Retinal pigment epithelial cell (primary cell): ENCODE results near the gene DDA1.

Experiments used
- DNase-seq: peaks from one replicate; pipeline ENCODE4 v3.0.0-alpha.2; 2010; ENCODE audit warnings: low read depth
- H3K4me3 ChIP-seq: 2 replicates; pipeline ENCODE4 v1.5.1; 2011; ENCODE audit warnings: mild to moderate bottlenecking, low read length, control low read depth, moderate library complexity
- TF ChIP-seq, protein P1 (sequence below): conservative IDR thresholded peaks from 2 replicates; pipeline ENCODE4 v1.5.1; 2011; ENCODE audit warnings: low read depth, low read length, control low read depth, inconsistent platforms

Gene DDA1

DNA sequence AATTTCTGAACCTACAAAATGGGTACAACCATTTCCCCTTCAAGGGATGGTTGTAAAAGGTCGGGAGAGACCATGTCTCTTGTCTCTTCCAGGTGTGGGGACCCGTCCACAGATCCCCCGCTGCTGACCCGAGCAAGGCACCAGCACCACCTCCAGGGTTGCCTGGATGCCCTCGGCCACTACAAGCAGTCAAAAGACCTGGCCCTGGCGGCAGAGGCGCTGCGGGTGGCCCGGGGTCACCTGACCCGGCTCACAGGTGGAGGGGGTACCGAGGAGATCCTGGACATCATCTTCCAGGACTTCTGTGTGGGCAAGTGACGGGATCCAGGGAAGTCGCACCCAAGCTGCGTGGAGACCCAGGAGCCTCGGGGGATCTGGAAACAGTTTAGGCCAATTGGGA lies 32.0 kb downstream of the DDA1 start:
- H3K4me3 ChIP-seq = no peak overlapping the region
- TF ChIP-seq, protein P1, sequence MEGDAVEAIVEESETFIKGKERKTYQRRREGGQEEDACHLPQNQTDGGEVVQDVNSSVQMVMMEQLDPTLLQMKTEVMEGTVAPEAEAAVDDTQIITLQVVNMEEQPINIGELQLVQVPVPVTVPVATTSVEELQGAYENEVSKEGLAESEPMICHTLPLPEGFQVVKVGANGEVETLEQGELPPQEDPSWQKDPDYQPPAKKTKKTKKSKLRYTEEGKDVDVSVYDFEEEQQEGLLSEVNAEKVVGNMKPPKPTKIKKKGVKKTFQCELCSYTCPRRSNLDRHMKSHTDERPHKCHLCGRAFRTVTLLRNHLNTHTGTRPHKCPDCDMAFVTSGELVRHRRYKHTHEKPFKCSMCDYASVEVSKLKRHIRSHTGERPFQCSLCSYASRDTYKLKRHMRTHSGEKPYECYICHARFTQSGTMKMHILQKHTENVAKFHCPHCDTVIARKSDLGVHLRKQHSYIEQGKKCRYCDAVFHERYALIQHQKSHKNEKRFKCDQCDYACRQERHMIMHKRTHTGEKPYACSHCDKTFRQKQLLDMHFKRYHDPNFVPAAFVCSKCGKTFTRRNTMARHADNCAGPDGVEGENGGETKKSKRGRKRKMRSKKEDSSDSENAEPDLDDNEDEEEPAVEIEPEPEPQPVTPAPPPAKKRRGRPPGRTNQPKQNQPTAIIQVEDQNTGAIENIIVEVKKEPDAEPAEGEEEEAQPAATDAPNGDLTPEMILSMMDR = no peak
- no peak for DNase-seq

DNA sequence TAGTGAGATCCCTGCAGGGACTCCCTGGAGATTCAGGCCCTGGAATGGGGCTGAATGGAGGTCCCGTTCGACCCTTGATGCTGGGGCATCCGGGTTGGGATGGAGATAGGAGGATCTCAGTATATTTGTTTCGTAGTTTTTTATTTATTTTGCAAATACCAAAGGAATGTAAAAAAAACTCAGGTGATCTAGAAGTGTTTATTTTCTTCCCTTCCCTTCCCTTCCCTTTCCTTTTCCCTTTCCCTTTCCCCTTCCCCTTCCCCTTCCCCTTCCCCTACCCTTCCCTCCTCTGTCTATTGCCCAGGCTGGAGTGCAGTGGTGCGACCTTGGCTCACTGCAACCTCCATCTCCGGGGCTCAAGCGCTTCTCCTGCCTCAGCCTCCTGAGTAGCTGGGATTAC lies 32.5 kb downstream of the DDA1 start:
- DNase-seq = no peak
- TF ChIP-seq, protein P1 = no peak
- no peak overlapping the region for H3K4me3 ChIP-seq

- no peak overlapping the region for H3K4me3 ChIP-seq
Measured at GRCh38 chr19:17346109-17346671, 36.8 kb downstream of the DDA1 start.

DNA sequence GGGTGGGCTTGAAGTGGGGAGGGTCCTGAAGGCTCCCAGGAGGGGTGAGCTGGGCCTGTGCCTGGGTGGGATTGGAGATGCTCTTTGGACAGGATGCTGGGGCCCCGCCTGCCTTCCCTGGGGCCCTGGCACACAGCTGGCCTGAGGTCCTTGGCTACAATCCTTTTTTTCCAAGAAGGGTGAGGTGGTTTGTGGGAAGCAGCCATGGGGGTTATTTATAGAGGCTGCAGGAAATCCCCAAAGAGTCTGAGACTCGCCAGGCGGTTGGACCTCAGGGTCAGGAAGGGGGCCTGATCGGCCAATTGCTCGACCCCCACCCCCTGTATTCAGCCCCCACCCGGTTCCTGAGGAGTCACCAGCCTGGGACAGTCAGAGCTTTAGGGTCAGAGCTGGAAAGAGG lies 38.0 kb downstream of the DDA1 start:
- TF ChIP-seq, protein P1 = no peak
- DNase-seq = no peak
- H3K4me3 ChIP-seq = no peak overlapping the region

More at GRCh38 chr19:17346109-17346671, 36.8 kb downstream of the DDA1 start:
- TF ChIP-seq, protein P1 = peak; percentile 86
- no peak for DNase-seq

GRCh38 chr19:17347877-17348276 lies 38.5 kb downstream of the DDA1 start:
- TF ChIP-seq, protein P1 = no peak
- no peak for DNase-seq
- H3K4me3 ChIP-seq = no peak overlapping the region

GRCh38 chr19:17348700-17349099 lies 39.3 kb downstream of the DDA1 start:
- H3K4me3 ChIP-seq = peak overlapping the region; percentile 12
- TF ChIP-seq, protein P1 = no peak
- DNase-seq = no peak

DNA sequence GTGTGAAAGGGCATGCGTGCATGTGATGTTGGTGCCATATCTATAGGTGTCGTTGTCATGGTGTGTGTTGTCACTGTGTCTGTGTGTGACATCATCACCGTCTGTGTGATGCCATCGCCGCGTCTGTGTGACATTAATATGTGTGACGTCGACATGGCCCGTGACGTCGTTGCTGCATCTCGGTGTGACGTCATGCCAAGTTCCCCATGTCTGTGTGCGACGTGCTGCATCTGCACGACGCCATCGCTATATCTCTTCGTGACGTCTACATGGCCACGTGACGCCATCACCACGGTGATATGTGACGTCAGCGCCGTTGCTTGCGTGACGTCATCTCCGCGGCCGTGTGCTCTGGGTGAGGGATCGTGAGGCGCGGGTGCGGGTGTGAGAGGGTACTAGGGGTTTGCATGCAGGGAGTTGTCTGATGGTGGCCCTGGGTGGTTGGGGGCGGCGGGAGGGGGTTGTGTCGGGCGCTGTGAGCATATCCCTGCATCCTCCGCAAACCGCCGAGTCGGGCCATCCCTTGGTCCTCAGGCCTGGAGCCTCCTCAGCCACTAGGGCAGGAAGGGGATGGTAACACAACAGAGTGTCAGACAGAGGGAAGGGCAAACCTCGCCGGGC lies 42.6 kb downstream of the DDA1 start:
- no peak for DNase-seq
- TF ChIP-seq, protein P1 = no peak
- no peak overlapping the region for H3K4me3 ChIP-seq
